Vagina (tissue), 2 donors: ENCODE results near the gene MAP4K2.

Experiments
- CTCF ChIP-seq, 3 experiments: fragments of 450-650 bp in 2 of 3; fragments of 200-600 bp in 1 of 3; sonication (generic) in 1 of 3; IDR thresholded peaks; one replicate each; pipeline ENCODE4 v1.5.1; 2017 to 2019; ENCODE audit warnings: antibody characterized with exemption in 3 of 3, mild to moderate bottlenecking in 2 of 3, moderate library complexity in 2 of 3
- POLR2A ChIP-seq, 2 donors: fragments of 450-650 bp; IDR thresholded peaks; one replicate each; pipeline ENCODE4 v1.6.1; 2017; ENCODE audit warnings: antibody characterized with exemption in 2 of 2, mild to moderate bottlenecking in 2 of 2, moderate library complexity in 2 of 2

- TF ChIP-seq CTCF (IDR thresholded peaks at IDR 0.05) (no peak), POLR2A (IDR thresholded peaks at IDR 0.05) (no peak)
These were observed 12.6 kb downstream of the MAP4K2 start for GRCh38 chr11:64790205-64791095.
